Mesothelial cell of epicardium (in vitro differentiated cells): ENCODE results near the gene FGFR1OP2. TPM values are rescaled to one million over a fixed set of nuclear protein-coding genes. Genes with fewer than 3 reads are reported as not detected.

Source experiments
- DNase-seq, 2 experiments: peaks; one replicate each; pipeline ENCODE4 v3.0.0; 2021; ENCODE audit warnings: low spot score in 2 of 2; ENCODE audit not compliant: unreplicated experiment in 2 of 2
- H3K27ac Mint-ChIP-seq: 2 replicates; pipeline ENCODE4 v1.8.0; 2021; ENCODE audit warnings: mixed read lengths
- H3K27me3 Mint-ChIP-seq: 2 replicates; pipeline ENCODE4 v1.8.0; 2021; ENCODE audit warnings: low read depth, mixed read lengths
- H3K36me3 Mint-ChIP-seq: 2 replicates; pipeline ENCODE4 v1.8.0; 2021; ENCODE audit warnings: mixed read lengths
- H3K4me1 Mint-ChIP-seq: 2 replicates; pipeline ENCODE4 v1.8.0; 2021; ENCODE audit warnings: mixed read lengths
- H3K4me3 Mint-ChIP-seq: 2 replicates; pipeline ENCODE4 v1.8.0; 2021; ENCODE audit warnings: mild to moderate bottlenecking, moderate library complexity, mixed read lengths
- H3K9me3 Mint-ChIP-seq: 2 replicates; pipeline ENCODE4 v1.8.0; 2021; ENCODE audit warnings: mixed read lengths
- total RNA-seq: library from RNA; stranded (reverse); gene quantifications from 3 replicates; pipeline ENCODE4 v1.2.1, GENCODE V29; 2021
- TF ChIP-seq, protein P1 (sequence below): fragments of 200-600 bp; sonication (generic); IDR thresholded peaks from one replicate; pipeline ENCODE4 v1.5.0; 2021; ENCODE audit warnings: antibody characterized with exemption; ENCODE audit not compliant: unreplicated experiment

FGFR1OP2 gene
- total RNA-seq, 1 donor from 2014 or later: 52.6 TPM

DNA sequence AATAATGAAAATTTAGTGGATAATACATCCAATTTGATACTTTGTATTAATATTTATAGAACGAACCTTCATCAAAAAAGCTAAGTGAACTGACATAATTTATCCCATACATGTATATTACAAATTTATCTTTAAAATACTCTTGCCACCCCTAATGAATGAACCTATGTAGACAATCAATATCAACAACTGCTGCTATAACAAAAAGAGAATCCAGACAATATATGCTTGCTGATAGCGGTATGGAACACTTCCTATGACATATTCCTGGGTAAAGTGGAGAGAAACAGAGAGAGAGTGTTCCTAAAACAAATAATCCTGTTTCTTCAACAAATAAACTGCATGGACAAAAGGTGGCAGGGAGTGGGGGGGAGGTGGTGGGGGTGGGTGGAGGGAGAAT lies 44.6 kb downstream of the FGFR1OP2 start:
- TF ChIP-seq, protein P1, sequence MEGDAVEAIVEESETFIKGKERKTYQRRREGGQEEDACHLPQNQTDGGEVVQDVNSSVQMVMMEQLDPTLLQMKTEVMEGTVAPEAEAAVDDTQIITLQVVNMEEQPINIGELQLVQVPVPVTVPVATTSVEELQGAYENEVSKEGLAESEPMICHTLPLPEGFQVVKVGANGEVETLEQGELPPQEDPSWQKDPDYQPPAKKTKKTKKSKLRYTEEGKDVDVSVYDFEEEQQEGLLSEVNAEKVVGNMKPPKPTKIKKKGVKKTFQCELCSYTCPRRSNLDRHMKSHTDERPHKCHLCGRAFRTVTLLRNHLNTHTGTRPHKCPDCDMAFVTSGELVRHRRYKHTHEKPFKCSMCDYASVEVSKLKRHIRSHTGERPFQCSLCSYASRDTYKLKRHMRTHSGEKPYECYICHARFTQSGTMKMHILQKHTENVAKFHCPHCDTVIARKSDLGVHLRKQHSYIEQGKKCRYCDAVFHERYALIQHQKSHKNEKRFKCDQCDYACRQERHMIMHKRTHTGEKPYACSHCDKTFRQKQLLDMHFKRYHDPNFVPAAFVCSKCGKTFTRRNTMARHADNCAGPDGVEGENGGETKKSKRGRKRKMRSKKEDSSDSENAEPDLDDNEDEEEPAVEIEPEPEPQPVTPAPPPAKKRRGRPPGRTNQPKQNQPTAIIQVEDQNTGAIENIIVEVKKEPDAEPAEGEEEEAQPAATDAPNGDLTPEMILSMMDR: no peak
- Mint-ChIP-seq H3K4me3 (no peak overlapping the region), H3K27ac (no peak overlapping the region), H3K9me3 (peaks cover 12% of the 10 kb centered on the region), H3K27me3 (no peaks in the 10 kb centered on the region), H3K4me1 (no peaks in the 10 kb centered on the region), H3K36me3 (peaks cover 42% of the 10 kb centered on the region)
- no peak for DNase-seq

DNA sequence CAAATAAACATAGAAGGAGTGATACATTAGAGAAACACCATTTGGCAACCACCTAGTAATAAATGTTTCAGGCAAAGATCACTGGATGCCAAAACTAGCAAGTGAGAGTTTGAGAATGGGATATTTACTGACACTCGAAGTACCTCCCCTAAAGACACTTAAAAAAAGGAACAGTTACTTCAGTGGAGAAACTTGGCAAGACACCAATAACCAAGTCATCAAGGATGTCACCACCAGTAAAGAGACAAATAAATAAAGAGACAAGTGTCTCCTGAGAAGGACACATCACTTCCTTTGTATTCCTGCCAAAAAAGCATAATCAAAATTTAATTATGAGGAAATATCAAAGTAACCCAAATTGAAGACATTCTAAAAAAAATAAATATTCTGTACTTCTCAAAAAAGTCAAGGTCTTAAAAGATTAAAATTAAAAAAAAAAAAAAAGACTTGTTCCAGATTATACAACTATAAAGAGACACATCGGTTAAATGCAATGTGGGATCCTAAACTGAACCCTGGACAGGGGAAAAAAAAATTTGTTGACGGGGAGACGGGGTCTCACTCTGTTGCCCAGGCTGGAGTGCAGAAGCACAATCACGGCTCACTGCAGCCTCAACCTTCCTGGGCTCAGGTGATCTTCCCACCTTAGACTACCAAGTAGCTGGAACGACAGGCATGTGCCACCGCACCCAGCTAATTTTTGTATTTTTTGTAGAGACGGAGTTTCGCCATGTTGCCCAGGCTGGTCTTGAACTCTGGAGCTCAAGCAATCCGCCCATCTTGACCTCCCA lies 49.6 kb downstream of the FGFR1OP2 start:
- Mint-ChIP-seq H3K36me3 (peaks cover 36% of the 10 kb centered on the region), H3K27ac (no peak overlapping the region), H3K4me3 (no peak overlapping the region), H3K9me3 (peaks cover 8% of the 10 kb centered on the region), H3K4me1 (no peaks in the 10 kb centered on the region), H3K27me3 (no peaks in the 10 kb centered on the region)
- DNase-seq: no peak
- TF ChIP-seq, protein P1: no peak

DNA sequence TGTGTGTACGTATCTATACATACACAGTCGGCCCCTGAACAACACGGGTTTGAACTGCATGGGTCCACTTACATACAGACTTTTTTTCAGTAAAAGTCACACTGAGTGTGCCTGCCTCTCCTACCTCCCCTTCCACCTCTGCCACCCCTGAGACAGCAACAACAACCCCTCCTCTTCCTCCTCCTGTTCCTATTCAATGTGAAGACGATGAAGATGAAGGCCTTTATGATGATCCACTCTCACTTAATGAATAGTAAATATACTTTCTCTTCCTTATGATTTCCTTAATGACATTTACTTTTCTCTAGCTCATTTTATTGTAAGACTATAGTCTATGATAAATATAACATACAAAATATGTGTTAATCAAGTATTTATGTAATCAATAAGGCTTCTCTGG lies 50.4 kb downstream of the FGFR1OP2 start:
- no peak for DNase-seq
- Mint-ChIP-seq H3K36me3 (peaks cover 40% of the 10 kb centered on the region), H3K9me3 (peaks cover 5% of the 10 kb centered on the region), H3K4me3 (no peak overlapping the region), H3K4me1 (no peaks in the 10 kb centered on the region), H3K27ac (no peak overlapping the region), H3K27me3 (no peaks in the 10 kb centered on the region)
- TF ChIP-seq, protein P1: no peak

DNA sequence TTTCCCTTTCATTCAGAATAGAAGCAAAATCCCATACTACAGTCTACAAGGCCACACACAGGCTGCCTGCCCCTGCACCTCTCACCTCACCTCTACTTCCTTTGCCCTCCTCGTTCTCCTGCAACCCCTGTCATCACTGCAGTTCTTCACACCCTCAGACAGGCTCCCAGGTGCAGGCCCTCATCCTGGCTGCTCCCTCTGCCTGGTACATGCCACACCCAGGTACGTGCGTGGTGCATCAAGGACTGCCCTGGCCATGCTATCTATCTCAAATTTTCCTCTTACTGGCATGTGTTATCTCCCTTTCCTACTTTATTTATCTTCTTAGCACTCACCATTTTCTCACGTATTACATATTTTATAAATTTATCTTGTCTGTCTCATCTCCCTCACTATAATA lies 51.6 kb downstream of the FGFR1OP2 start:
- Mint-ChIP-seq H3K4me3 (no peak overlapping the region), H3K4me1 (no peaks in the 10 kb centered on the region), H3K27me3 (no peaks in the 10 kb centered on the region), H3K9me3 (peaks cover 5% of the 10 kb centered on the region), H3K36me3 (peaks cover 36% of the 10 kb centered on the region), H3K27ac (no peak overlapping the region)
- no peak for DNase-seq
- TF ChIP-seq, protein P1: no peak

DNA sequence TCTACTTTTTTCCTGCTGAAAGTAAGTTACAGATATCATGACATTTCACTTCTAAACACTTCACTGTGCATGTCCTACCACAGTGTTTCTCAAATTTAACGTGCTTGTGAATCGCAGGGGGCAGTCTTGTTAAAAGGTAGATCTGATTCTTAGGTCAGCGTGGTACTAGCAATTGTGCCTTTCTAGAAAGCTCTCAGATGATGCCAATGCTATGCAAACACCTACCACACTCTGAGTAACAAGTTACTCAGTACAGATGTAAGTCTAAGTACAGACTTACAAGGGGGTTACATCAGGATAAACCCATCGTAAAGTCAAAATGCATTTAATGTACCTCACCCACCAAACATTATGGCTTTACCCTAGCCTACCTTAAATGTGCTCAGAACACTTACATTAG lies 53.6 kb downstream of the FGFR1OP2 start:
- Mint-ChIP-seq H3K4me3 (no peak overlapping the region), H3K27me3 (no peaks in the 10 kb centered on the region), H3K4me1 (no peaks in the 10 kb centered on the region), H3K27ac (no peak overlapping the region), H3K9me3 (no peaks in the 10 kb centered on the region), H3K36me3 (peaks cover 36% of the 10 kb centered on the region)
- no peak for DNase-seq
- TF ChIP-seq, protein P1: no peak
